Activated B cell treated with CpG ODN at 0.5 μM for 24 hours (primary cell): ENCODE data around the gene PIGA. TPM values are rescaled to one million over a fixed set of nuclear protein-coding genes. Genes with fewer than 3 reads are reported as not detected.

Experiments used
- ATAC-seq: fragments of 200-7000 bp; cut with Tn5 transposase; one replicate; pipeline ENCODE4 v1.10.0; 2021; ENCODE audit warnings: low read depth, mild to moderate bottlenecking, moderate library complexity
- CTCF ChIA-PET: fragments of 350-600 bp; sonication (Branson Sonifier 250); formaldehyde crosslinking; loops from one replicate; lab custom pipeline; 2021; ENCODE audit warnings: antibody characterized with exemption; lab: Charles Lee
- POLR2A ChIA-PET: fragments of 350-600 bp; sonication (Branson Sonifier 250); formaldehyde crosslinking; loops from one replicate; lab custom pipeline; 2021; ENCODE audit warnings: antibody characterized with exemption; lab: Charles Lee
- DNase-seq: peaks from one replicate; pipeline ENCODE4 v3.0.0; 2022
- H3K27ac Mint-ChIP-seq: one replicate; pipeline ENCODE4 v1.8.0; 2020; ENCODE audit warnings: mixed read lengths
- H3K27me3 Mint-ChIP-seq: one replicate; pipeline ENCODE4 v1.8.0; 2021; ENCODE audit warnings: mixed read lengths
- H3K36me3 Mint-ChIP-seq: one replicate; pipeline ENCODE4 v1.8.0; 2021; ENCODE audit warnings: low read depth, mixed read lengths
- H3K4me1 Mint-ChIP-seq: one replicate; pipeline ENCODE4 v1.8.0; 2021; ENCODE audit warnings: mixed read lengths
- H3K4me3 Mint-ChIP-seq: one replicate; pipeline ENCODE4 v1.8.0; 2020; ENCODE audit warnings: mild to moderate bottlenecking, mixed read lengths
- H3K9me3 Mint-ChIP-seq: one replicate; pipeline ENCODE4 v1.8.0; 2020; ENCODE audit warnings: mixed read lengths
- intact Hi-C: fragments of 100-400 bp; cut with micrococcal nuclease; formaldehyde crosslinking; loops from one replicate; pipeline ENCODE4 v1.15.1; 2024
- total RNA-seq: library from RNA; stranded (reverse); gene quantifications from 2 replicates; pipeline ENCODE4 v1.2.3, GENCODE V29; 2022
- TF ChIP-seq, protein P1 (sequence below): fragments of 200-600 bp; IDR thresholded peaks from one replicate; pipeline ENCODE4 v1.8.0; 2022; ENCODE audit warnings: antibody characterized with exemption, mild to moderate bottlenecking

PIGA gene, protein sequence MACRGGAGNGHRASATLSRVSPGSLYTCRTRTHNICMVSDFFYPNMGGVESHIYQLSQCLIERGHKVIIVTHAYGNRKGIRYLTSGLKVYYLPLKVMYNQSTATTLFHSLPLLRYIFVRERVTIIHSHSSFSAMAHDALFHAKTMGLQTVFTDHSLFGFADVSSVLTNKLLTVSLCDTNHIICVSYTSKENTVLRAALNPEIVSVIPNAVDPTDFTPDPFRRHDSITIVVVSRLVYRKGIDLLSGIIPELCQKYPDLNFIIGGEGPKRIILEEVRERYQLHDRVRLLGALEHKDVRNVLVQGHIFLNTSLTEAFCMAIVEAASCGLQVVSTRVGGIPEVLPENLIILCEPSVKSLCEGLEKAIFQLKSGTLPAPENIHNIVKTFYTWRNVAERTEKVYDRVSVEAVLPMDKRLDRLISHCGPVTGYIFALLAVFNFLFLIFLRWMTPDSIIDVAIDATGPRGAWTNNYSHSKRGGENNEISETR
- 15.7 and 24.9 TPM in 2 replicates for total RNA-seq

DNA sequence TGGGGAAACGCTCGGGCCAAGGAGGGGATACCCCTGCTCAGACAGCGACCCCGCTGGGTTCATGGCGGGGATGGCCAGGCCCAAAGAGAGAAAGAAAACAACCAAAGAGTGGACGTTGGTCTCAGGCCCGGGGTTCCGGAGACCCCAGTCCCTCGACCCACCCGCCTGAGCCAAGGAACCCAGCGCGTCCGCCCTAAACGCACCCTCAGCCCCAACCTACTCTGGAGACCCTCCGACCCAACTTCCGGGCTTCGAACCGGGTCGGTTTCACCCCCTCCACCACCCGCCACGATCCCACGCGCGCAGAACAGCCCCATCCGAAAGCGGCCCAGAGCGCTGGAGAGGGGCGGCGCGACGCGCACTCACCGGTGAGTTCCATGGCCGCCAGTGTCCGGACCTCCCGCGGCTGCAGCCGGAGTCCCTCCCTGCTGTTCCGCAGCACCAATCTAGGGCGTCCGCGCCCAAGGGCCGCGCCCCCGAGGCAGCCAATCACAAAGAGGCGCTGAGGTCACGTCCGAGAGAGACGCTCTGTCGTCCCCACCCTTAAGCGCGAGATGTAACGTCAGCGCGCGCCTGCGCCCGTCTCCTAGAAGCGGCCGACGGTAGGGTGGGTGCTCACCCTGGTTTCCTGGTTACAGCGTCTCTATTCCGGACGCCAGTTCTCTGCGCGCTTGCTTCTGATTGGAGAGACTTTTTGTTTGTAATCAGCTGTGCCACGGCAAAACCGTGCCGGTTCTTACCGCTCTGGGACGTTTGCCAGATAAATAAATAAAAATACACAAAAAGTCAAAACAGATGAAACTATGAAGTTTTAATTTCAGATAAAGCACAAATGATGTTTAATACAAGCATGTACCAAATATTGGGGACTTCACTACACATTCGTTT is at the start of gene PIGA:
PIGA (minus strand) TSS at position 389 of the 888 bp plus-strand sequence. CDS start 3,593 bp downstream, outside the sequence.
- CTCF ChIA-PET = interaction anchor here (1.0 kb wide), 2 partner anchors 10 to 14 kb away, joined by 3 to 4 read pairs; no protein-coding TSS in a partner anchor
- Mint-ChIP-seq H3K27me3 (no peaks in the 10 kb centered on the region), H3K36me3 (peaks cover 14% of the 10 kb centered on the region), H3K27ac (peak within 1 kb of the TSS; percentile 91), H3K4me1 (peaks cover 19% of the 10 kb centered on the region), H3K9me3 (no peaks in the 10 kb centered on the region), H3K4me3 (peak within 1 kb of the TSS; percentile 94)
- peak; percentile 94 for ATAC-seq
- POLR2A ChIA-PET = interaction anchor here (0.9 kb wide), 1 partner anchor 520 kb away, joined by 3 read pairs; the partner anchor contains the start of gene AP1S2
- intact Hi-C loops = loop anchor here (1.0 to 10.0 kb wide), 9 partner anchors 340 to 1683 kb away; partner anchors contain the start of genes CA5B, CTPS2, FANCB and MOSPD2
- peak; percentile 77 for DNase-seq
- TF ChIP-seq, protein P1, sequence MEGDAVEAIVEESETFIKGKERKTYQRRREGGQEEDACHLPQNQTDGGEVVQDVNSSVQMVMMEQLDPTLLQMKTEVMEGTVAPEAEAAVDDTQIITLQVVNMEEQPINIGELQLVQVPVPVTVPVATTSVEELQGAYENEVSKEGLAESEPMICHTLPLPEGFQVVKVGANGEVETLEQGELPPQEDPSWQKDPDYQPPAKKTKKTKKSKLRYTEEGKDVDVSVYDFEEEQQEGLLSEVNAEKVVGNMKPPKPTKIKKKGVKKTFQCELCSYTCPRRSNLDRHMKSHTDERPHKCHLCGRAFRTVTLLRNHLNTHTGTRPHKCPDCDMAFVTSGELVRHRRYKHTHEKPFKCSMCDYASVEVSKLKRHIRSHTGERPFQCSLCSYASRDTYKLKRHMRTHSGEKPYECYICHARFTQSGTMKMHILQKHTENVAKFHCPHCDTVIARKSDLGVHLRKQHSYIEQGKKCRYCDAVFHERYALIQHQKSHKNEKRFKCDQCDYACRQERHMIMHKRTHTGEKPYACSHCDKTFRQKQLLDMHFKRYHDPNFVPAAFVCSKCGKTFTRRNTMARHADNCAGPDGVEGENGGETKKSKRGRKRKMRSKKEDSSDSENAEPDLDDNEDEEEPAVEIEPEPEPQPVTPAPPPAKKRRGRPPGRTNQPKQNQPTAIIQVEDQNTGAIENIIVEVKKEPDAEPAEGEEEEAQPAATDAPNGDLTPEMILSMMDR = no peak

- no peak within 1 kb of the TSS for H3K27ac Mint-ChIP-seq
- H3K9me3 Mint-ChIP-seq = no peaks in the 10 kb centered on the region
- H3K4me1 Mint-ChIP-seq = no peaks in the 10 kb centered on the region
- no peaks in the 10 kb centered on the region for H3K36me3 Mint-ChIP-seq
- TF ChIP-seq, protein P1 = no peak
- intact Hi-C loops = no loop called here
- DNase-seq (no peak), ATAC-seq (no peak)
- CTCF ChIA-PET = no interaction called here
- no peaks in the 10 kb centered on the region for H3K27me3 Mint-ChIP-seq
- POLR2A ChIA-PET = no interaction called here
- H3K4me3 Mint-ChIP-seq = no peak within 1 kb of the TSS
Measured at GRCh38 chrX:15384304-15384703, 49.0 kb upstream of the PIGA start, which contains the start of gene VEGFD. Gene VEGFD, minus strand, starts transcription at chrX:15384413. Its CDS starts 467 bp downstream, at chrX:15383946.

- Mint-ChIP-seq H3K27ac (no peak overlapping the region), H3K36me3 (no peaks in the 10 kb centered on the region), H3K4me3 (no peak overlapping the region), H3K27me3 (no peaks in the 10 kb centered on the region), H3K4me1 (no peaks in the 10 kb centered on the region), H3K9me3 (no peaks in the 10 kb centered on the region)
- CTCF ChIA-PET = interaction anchor here (0.5 kb wide), 1 partner anchor 85 kb away, joined by 3 read pairs; no protein-coding TSS in a partner anchor
- DNase-seq = no peak
- TF ChIP-seq, protein P1 = no peak
- ATAC-seq = no peak
- intact Hi-C loops = no loop called here
- POLR2A ChIA-PET = no interaction called here
Measured at GRCh38 chrX:15382813-15383212, 47.5 kb upstream of the PIGA start.

DNA sequence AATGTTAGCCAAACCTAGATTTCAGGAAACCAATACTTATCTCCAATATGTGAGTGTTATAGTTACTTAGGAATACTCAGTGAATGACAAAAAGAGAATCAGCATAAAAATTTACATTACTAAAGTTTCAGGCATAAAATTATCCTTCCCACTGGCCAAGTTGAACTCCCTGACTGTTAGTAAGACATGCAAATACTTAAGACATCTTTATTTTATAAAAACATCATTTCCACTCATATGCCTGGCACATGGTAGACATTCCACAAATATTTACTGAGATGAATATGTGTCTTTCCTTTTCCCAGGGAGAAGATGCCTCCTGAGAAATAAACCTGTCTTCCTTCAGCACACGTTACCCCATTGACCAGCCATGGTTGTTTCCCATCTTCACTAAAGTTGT is 41.6 kb upstream of the PIGA start:
- no peak for ATAC-seq

More for the DNA sequence above, 41.6 kb upstream of the PIGA start:
- H3K27me3 Mint-ChIP-seq = no peaks in the 10 kb centered on the region
- intact Hi-C loops = no loop called here
- no peaks in the 10 kb centered on the region for H3K4me1 Mint-ChIP-seq
- no peak overlapping the region for H3K27ac Mint-ChIP-seq
- no peaks in the 10 kb centered on the region for H3K9me3 Mint-ChIP-seq
- POLR2A ChIA-PET = no interaction called here
- DNase-seq = no peak
- H3K36me3 Mint-ChIP-seq = no peaks in the 10 kb centered on the region
- TF ChIP-seq, protein P1 = no peak
- CTCF ChIA-PET = no interaction called here
- H3K4me3 Mint-ChIP-seq = no peak overlapping the region
